ENCODE measurements around the gene CCDC126.
"Not testable (repeated sequence)": the region's sequence is repeated elsewhere in the genome, so short reads cannot be mapped to it uniquely, and the experiment has no call there.

The CCDC126 gene, protein sequence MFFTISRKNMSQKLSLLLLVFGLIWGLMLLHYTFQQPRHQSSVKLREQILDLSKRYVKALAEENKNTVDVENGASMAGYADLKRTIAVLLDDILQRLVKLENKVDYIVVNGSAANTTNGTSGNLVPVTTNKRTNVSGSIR

DNA sequence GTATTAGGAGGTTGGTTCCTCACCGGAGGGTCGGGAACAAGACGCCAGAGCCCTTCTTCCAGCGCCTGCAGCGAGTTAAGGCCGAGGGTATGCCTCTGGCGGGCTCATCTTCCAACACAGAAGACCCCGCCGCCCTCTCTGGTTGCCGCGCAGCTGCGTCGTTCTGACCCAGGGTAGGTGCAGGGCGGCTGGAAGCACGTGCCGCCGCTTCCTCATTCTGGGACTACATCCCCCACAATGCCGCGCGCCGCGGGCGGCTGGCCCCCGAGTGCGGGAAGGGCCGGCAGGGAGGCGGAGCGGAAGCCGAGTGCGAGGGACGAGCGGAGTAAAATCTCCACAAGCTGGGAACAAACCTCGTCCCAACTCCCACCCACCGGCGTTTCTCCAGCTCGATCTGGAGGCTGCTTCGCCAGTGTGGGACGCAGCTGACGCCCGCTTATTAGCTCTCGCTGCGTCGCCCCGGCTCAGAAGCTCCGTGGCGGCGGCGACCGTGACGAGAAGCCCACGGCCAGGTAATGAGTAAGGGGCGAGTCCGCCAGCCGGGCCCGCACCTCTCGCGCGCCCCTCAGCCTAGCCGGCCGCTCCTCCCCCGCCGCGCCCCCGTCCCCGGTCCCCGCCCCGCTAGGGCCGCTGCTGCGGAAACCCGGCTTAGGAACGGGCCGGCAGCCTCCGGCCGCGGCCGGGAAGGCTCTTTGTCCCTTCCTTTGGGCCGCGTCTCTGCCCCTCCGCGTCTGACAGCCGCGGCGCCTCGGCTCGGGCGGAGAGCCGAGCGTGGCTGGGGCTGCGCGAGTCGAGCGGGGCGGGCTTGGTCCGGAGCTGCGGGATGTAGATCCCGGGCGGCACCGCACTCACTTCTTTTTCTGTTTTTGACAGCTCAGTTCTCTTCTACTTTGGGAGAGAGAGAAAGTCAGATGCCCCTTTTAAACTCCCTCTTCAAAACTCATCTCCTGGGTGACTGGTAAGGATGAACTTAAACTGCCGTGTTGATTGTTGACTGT is at the start of gene CCDC126:
Gene CCDC126, plus strand, starts transcription at position 289 of the 998 bp plus-strand sequence. CDS start 13,934 bp downstream, outside the sequence.
- DNase-seq (ENCODE audit: low spot score), result peak; percentile 97

DNA sequence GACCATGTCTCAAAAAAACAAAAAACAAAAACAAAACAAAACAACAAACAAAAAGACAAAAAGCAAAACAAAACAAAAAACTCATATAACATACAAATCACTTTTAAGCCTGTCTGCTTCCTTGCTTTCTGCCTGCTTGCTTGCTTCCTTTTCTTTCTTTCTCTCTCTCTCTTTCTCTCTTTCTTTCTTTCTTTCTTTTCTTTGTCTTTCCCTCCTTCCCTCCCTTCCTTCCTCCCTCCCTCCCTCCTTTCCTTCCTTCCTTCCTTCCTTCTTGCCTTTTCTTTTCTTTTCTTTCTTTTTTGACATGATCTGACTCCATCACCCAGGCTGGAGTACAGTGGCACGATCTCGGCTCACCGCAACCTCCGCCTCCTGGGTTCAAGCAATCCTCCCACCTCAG is 49.5 kb upstream of the CCDC126 start:
- no peak for DNase-seq (ENCODE audit: low spot score)

DNA sequence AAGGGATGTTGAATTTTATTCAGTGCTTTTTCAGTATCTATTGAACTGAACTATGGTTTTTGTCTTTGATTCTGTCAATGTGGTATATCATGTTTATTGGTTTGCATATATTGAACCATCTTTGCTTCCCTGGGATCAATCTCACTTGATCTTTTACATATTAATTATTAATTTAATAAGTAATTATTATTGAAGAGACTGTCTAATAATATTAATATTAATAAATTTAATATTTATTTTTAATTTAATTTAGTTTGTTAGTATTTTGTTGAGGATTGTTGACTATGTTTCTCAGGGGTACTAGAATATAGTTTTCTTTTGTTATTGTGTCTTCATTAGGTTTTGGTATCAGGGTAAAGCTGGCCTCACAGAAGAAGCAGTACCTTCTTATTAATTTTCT is 38.9 kb upstream of the CCDC126 start:
- no peak for DNase-seq (ENCODE audit: low spot score)

DNA sequence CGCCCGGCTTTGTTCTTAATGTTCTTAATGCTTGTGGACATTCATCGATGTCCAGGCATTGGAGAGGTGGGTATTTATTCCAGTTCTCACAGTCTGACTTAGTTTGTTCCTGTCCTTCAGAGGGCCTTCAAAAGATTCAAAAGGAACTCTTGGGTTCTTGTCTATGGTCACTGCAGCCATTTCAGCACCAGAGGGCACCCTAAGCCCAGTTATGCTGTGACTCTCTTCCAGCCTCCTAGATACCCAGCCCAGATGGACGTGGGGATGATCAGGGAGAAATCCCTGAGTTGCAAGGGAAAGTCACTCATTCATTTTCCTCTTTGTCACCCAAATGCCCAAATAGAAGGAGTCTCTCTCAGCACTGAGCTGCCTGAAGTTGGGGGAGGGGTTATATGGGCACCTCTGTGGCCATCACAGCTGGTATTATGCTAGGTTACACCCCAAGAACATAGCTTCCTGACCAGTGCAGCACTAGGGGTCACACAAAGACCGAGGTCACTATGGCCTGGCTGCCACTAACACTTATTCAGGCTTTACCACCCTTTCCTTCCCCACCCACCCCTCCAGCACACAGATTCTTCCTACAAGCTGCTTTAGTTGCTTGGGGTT is 26.5 kb upstream of the CCDC126 start:
- DNase-seq (ENCODE audit: low spot score), result peak; percentile 79

DNA sequence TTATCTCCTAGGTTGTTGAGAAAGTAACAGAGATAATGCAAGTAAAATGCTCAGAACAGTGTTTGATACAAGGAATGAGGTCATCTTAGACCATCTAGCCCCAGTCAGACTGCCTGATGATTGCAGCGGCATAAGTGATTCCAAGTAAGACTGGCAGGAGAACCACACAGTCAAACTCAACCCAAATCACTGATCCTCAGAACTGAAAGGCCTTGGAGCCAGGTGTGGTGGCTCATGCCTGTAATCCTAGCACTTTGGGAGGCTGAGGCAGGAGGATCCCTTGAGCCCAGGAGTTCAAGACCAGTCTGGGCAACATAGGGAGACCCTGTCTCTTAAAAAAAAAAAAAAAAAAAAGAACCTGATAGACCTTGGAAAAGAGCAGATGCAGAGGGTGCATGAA is 15.2 kb upstream of the CCDC126 start:
- not testable (repeated sequence) for DNase-seq (ENCODE audit: low spot score)

DNA sequence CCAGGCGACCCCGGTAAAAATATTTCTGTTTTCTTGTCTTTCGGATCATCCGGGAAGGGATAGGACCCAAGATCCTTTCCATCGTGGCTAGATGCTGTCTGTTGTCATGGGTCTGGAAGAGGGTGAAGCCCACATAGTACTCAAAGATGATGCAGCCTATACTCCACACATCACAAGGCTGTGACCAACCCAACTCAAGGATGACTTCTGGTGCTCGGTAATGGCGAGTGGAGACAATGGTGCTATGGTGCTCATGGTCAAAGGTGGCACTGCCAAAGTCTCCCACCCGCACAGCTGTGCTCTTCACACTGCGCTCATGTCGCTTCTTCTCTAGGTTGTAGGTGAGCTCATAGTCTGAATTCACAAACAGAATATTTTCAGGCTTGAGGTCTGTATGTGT is 11.9 kb upstream of the CCDC126 start:
- not testable (repeated sequence) for DNase-seq (ENCODE audit: low spot score)

DNA sequence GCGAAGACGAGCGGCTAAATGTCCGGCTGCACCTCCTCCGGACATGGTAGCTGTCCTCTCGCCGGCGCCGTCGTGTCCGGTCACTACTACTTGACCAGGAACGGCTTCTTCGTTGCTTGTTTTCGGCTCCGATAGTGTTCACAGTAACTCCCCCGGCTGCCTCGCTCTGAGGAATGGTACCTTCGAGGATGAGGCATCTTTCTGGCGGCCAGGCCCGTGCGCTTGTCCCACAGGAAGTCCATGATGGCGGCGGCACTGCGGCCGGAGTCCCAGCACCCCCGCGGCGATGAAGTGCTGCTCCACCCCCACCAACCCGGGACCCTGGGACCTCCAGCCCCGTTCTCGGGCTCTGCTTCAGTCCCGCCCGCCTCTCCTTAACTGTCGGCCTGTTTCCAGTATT is 11.0 kb upstream of the CCDC126 start:
- DNase-seq (ENCODE audit: low spot score), result no peak

DNA sequence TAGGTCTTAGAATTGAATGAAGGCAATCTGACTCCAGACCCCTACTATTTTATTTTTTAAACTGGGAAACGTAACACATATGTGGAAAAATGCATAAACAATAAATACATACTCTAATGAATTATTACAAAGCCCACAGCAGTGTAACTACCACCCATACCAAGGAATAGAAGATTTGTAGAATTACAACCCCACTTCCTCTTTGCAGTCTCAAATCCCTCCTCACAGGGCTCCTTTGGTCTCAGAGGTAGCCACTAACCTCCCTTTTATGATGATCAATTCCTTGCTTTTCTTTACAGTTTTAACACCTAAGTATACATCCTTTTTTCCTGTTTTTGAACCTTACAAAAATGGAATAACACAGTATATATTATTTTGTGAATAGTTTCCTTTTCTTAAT is 6.7 kb upstream of the CCDC126 start:
- no peak for DNase-seq (ENCODE audit: low spot score)

DNA sequence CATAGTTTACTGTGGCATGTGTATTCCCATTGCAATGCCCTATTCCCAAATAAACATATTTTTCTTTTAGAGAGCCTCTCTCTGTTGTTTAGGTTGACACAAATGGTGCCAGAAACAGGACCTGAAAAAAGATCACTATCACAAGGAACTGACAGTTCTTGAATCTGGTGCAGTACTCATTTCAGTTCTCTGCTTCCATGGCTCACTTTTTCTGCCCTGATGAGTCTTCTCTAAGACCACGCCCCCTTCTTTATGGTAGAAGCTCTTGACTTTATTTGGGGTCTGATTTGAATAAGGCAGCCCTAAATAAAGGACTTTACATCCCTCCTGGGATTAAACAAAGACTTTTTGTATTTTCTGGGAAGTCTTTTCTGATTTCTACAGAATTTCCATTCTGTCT is 3.5 kb upstream of the CCDC126 start:
- DNase-seq (ENCODE audit: low spot score), result no peak

DNA sequence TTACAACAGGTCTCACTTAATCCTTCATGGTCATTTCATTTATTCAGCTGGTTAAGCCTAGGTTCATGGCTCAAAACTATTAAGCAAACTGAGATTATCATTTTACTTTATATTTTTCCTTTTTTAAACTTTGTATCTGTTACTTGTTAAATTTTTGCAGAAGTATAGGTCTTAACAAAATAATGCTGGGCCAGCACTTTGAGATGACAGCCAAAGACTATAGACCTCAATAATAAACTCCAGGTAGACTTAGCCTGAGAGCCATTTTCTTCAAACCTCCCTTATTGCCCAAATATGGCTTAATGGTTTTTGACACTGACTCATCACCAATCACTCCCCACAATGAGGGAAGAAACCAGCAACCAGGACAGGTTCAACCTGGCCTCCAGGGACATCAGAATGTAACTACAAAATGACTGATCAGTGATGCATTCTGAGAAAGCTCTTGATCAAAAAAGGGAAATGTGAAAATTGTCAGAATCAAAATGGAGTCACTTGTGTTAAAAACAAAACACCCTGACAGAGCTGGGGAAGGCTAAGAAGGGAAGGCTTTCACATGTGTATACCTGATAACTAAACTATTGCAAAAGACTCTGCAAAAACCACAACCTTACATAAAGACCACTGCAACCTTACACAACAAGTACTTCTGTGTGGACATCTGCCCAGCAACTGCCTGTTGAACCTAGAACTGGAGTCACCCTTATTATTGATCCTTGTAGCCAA is 2.1 kb upstream of the CCDC126 start:
- DNase-seq (ENCODE audit: low spot score), result no peak

DNA sequence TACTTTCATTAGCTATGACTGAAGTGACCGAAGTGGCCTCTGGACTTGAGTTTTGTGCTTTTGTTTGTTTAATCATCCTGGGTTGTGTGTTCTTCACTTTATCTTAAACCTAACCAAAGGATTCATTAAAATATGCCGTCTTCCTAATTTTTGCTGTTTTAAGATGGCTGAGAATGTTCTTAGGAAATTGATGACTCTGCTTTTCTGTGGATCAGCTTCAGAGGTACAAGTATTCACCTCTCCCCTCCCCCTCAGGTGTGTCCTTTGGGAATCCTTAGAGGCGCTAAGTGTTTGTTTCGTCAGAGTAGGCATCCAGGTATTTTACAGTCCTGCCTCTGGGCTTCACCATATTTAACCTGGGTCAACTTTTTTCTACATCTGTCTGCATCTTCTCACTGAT is 1.1 kb downstream of the CCDC126 start:
- DNase-seq (ENCODE audit: low spot score), result peak; percentile 15

DNA sequence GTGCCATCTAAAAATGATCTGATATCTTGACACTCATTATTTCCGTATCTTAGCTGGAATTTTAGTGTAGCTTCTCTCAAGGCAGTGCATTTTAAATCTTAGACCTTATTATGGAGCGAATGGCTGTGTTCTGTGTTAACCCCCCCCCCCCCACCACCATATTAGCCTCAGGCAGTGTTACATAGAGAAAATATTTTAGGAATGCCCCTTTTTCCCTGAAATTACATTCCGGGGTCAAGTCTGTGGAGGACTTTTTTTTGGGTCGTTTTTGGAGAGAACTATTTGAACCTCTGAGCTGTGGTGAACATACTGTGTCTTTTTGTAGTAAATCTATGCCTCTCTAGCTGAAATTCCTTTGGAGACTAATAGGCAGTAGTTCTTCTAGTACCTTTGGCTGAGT is 3.1 kb downstream of the CCDC126 start:
- no peak for DNase-seq (ENCODE audit: low spot score)

DNA sequence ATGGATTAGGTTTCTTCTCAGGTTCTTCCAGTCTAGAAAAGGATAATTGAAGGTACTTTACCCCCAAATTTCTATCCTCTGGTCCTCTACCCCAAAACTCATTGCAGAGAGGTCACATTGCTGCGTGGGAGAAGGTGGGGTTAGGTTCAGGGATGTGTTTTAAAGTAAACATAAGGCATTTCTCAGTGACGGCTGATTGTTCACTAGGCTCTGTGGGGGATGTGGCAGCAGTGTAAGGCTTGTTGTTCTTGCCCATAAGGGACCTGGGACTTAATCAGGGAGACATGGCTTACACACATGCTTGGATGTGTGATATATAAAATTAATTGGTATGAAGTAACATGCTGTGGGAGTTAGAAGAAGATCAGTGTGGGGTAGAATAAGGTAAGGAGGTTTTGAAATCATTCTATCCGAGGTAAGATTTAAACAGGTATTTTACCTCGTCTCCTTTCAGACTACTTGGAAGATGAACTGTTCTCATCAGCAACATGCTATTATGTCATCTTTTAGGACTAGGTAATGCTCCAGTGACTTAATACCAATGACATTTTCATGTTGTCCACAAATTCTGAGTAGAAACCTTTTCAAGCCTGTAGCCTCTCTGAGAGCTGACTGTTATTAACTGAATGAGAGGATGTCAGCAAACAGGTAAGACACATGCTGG is 6.6 kb downstream of the CCDC126 start:
- no peak for DNase-seq (ENCODE audit: low spot score)

DNA sequence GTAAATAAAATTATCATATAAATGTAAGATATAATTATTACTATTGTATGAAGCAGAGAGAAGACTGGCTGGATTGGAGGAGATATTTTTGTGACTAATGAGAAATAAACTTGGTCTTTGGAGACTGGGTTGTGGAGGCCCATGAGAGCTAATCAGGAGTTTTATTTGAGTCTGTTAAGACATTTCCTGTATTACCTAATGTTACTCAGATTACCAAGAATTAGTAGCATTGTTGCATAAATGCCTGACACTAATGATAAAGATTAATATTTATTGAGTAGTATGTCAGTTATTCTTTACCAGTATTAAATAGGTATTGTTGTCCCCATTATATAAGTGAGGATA is 7.1 kb downstream of the CCDC126 start:
- no peak for DNase-seq (ENCODE audit: low spot score)

DNA sequence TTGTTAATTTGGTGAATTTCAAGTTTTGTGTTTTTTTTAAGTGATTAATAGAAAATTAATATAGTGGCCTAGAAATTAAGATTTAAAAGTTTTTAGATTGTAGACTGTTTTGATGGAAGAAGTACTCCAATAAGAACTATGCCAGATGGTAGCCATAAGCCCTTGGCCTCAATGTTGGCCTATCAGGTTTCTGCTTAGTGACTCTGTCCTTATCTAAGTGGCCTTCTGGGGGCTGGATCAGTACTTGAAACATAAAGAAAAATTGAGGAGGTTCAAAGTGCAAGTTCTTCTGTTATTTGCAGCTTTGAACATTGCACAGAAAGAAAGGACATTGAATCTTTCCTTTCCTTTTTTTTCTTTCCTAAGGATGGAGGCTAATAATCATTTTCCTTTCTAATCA is 9.9 kb downstream of the CCDC126 start:
- no peak for DNase-seq (ENCODE audit: low spot score)

DNA sequence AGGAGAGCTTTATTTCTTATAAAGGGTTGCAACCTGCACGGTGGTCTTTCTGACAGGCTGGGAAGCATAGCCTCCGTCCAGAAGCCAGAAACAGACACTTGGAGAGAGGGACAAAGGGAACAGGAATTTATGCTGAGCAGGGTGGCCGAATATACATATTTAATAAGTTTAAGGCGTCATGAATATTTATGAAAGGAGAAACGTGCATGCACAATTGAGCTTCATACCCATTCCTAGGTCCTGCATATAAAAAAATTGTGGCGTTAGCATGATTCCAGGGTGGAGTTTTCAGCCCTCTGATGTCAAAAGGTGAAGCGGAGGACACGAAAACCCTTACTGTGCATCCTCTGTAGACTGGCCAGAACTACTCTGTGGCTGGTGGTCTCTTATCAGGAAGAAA is 10.7 kb downstream of the CCDC126 start:
- DNase-seq (ENCODE audit: low spot score), result no peak

DNA sequence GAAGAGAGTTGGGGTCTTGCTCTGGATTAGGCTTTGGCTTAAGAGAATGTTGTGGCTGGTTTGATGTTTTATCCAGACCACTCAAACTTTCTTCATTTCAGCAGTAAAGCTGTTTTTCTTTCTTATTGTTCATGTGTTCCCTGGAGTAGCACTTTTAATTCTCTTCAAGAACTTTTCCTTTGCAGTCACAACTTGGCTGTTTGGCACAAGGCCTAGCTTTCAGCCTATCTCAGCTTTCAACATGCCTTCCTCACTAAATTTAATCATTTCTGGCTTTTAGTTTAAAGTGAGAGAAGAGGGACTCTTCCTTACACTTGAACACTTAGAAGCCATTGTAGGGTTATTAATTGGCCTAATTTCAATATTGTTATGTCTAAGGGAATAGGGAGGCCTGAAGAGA is 18.1 kb downstream of the CCDC126 start:
- no peak for DNase-seq (ENCODE audit: low spot score)

DNA sequence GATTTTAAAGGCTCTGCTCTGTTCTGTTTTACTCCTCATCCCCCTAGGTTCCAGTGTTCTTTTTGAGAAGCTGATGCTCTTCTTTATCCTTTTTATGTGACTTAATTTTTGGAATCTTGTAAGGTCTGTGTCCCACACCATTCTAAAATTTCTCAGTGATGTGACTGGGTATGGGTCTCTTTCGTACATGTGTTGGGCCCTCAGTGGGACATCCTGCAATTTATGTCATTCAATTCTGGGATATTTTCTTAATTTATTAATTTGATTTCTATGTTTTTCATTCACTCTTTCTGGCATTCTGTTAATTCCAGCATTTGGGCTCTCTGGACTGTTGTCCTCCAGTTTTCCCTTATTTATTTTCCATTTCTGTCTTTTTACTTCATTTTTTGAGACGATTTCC is 19.4 kb downstream of the CCDC126 start:
- DNase-seq (ENCODE audit: low spot score), result no peak

DNA sequence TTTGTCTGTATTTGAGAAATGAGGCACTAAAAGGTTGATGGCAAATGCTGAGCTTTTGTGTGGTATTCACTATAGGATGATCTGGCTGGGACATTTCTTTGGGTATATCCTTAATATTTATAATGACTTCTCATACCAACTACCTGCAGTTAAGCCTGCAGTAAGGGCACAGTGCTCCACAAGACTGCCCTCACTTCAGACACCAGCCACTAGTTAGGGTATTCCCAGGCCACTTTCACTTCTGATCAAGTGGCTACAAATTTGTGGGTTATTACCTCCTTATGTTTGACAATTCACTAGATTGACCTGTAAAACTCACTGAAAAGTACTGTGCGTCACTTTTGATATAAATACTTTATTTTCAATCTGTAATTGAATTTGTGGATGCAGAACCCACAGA is 20.3 kb downstream of the CCDC126 start:
- DNase-seq (ENCODE audit: low spot score), result no peak

DNA sequence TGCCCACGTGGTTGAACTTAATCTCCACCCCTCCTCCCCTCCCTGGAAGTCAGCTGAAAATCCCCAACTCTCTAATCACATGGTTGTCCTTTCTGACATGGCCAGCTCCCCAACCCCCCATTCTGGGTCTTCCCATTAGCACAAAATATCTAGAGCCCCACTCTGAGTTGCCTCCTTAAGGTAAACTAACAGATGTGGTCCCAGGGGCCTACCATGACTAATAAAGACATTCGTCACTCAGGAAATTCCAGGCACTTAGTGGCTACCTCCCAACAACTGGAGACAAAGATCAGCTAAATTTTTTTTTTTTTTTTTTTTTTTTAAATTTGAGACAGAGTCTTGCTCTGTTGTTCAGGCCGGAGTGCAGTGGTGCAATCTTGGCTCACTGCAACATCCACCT is 21.1 kb downstream of the CCDC126 start:
- DNase-seq (ENCODE audit: low spot score), result no peak

DNA sequence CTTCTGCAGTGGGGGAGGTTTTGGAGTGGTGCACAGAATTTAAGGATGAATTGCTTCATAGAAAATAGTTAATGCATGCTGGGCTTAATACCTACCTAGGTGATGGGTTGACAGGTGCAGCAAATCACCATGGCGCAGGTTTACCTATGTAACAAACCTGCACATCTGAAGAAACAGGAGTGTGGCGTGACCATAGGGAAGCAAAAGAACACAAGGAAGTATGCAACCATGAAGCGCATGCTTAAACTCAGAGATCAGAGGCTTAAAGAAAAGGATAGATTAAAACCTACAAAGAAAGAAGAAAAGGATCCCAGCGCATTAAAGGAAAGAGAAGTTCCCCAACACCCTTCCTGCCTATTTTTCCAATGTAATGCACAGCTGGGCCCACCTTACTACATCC is 22.0 kb downstream of the CCDC126 start:
- no peak for DNase-seq (ENCODE audit: low spot score)

DNA sequence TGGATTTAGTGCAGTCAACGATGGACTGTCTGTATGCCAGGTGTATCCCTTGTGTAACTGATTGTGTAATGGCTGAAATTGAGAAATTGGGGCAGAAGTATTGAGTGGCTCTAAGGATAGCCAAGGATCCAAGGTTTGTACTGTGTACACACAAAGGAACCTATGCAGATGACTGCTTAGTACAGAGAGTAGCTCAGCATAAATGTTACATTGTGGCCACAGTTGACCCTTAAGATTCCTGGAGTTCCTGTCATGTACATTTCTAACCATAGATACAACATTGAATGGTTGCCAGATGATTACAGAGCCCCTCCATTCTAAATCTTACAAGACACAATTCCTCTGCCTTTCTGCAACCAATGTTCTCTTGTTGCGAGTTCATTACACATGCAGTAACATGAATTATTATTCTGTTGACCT is 25.3 kb downstream of the CCDC126 start:
- no peak for DNase-seq (ENCODE audit: low spot score)

All from iPS-NIHi11 (cell line).